Measurements from ENCODE around the gene SLC15A2.
"Not testable (repeated sequence)": the region's sequence is repeated elsewhere in the genome, so short reads cannot be mapped to it uniquely, and the experiment has no call there.

Gene SLC15A2, protein sequence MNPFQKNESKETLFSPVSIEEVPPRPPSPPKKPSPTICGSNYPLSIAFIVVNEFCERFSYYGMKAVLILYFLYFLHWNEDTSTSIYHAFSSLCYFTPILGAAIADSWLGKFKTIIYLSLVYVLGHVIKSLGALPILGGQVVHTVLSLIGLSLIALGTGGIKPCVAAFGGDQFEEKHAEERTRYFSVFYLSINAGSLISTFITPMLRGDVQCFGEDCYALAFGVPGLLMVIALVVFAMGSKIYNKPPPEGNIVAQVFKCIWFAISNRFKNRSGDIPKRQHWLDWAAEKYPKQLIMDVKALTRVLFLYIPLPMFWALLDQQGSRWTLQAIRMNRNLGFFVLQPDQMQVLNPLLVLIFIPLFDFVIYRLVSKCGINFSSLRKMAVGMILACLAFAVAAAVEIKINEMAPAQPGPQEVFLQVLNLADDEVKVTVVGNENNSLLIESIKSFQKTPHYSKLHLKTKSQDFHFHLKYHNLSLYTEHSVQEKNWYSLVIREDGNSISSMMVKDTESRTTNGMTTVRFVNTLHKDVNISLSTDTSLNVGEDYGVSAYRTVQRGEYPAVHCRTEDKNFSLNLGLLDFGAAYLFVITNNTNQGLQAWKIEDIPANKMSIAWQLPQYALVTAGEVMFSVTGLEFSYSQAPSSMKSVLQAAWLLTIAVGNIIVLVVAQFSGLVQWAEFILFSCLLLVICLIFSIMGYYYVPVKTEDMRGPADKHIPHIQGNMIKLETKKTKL

DNA sequence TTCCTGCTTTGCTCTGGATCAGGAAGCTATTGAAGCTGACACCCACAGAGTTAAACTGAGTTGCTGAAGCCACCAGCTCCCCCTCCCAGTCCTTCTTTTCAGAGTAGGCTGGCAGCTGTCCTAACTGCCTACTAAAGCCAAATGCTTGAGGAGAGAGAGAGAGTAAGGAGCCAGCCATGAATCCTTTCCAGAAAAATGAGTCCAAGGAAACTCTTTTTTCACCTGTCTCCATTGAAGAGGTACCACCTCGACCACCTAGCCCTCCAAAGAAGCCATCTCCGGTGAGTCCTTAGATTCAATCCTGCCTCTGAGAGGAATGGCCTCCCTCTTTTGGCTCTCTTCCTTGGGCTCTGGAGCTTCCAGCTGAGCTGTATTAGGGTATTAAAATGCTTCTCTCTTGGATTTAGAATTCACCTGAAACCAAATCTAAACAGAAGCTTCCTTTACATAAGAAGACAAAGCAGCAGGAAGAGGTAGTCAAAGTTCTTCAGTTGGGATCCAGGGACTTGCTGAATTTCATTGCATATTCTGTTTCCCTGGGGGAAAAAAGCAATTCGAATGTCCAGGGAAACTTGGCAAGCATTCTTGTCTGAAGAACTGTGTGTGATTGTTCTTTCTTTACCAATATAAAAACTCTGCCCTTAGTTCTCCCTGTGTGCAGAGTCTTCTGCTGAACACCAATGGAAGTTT is at the start of gene SLC15A2:
Gene SLC15A2, plus strand, starts transcription at position 101 of the 690 bp plus-strand sequence. Its CDS starts 76 bp downstream, at position 177.
- Histone ChIP-seq H3K4me3 (ENCODE audit: low read length) (no peak within 1 kb of the TSS), H3K9me3 (ENCODE audit: control insufficient read depth, insufficient read depth, low read length) (no peaks in the 10 kb centered on the region), H3K36me3 (ENCODE audit: control insufficient read depth, insufficient read depth, low read length) (no peaks in the 10 kb centered on the region), H3K27ac (ENCODE audit: low read length) (peak within 1 kb of the TSS; percentile 72), H3K27me3 (ENCODE audit: control insufficient read depth, insufficient read depth, low read length) (no peaks in the 10 kb centered on the region), H3K4me1 (ENCODE audit: control insufficient read depth, insufficient read depth, low read length) (no peaks in the 10 kb centered on the region)
- WGBS (ENCODE audit: insufficient coverage, insufficient read length): no CpG with 5 or more reads among the region's 3 CpGs
- peak; percentile 18 for DNase-seq (ENCODE audit: low read depth, low spot score)

DNA sequence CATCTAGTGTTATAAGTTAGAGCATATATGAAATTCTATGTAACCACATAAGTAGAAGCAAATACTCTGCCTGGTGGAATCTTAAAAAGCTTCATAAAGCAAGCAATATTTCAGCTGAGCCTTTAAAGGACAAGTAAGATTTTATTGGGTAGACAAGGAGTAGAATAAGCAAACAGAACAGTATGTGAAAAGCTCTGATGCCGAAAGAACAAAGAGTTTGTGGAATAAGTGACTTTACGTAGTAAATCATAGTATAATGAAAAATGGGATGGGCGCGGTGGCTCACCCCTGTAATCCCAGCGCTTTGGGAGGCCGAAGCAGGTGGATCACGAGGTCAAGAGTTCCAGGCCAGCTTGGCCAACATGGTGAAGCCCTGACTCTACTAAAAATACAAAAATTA is 49.3 kb upstream of the SLC15A2 start:
- H3K36me3 ChIP-seq (ENCODE audit: control insufficient read depth, insufficient read depth, low read length): no peaks in the 10 kb centered on the region
- H3K4me1 ChIP-seq (ENCODE audit: control insufficient read depth, insufficient read depth, low read length): no peaks in the 10 kb centered on the region
- H3K4me3 ChIP-seq (ENCODE audit: low read length): no peak overlapping the region
- WGBS (ENCODE audit: insufficient coverage, insufficient read length): no CpG with 5 or more reads among the region's 7 CpGs
- no peak for DNase-seq (ENCODE audit: low read depth, low spot score)
- no peak overlapping the region for H3K27ac ChIP-seq (ENCODE audit: low read length)
- no peaks in the 10 kb centered on the region for H3K9me3 ChIP-seq (ENCODE audit: control insufficient read depth, insufficient read depth, low read length)
- H3K27me3 ChIP-seq (ENCODE audit: control insufficient read depth, insufficient read depth, low read length): no peaks in the 10 kb centered on the region

DNA sequence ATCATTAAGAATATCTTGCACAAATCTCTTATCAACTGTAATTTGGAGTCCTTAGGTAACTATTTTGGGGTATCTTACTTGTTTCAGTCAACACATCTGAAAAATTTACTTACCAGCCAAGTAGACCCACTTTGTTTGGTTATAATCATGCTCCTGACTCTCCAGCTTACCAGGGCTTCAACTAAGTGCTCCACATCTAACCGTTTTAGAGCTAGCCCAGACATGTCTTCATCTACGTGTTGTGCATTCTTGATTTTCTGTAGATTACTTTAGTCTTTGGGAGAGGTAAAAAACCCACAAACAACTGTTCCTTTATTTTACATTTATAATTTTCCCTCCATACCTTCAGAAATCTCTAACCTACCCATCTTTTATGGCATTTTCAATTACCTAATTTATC is 41.9 kb upstream of the SLC15A2 start:
- Histone ChIP-seq H3K27me3 (ENCODE audit: control insufficient read depth, insufficient read depth, low read length) (no peaks in the 10 kb centered on the region), H3K9me3 (ENCODE audit: control insufficient read depth, insufficient read depth, low read length) (no peaks in the 10 kb centered on the region), H3K36me3 (ENCODE audit: control insufficient read depth, insufficient read depth, low read length) (no peaks in the 10 kb centered on the region), H3K4me1 (ENCODE audit: control insufficient read depth, insufficient read depth, low read length) (no peaks in the 10 kb centered on the region), H3K27ac (ENCODE audit: low read length) (no peak overlapping the region), H3K4me3 (ENCODE audit: low read length) (no peak overlapping the region)
- no CpG with 5 or more reads among the region's 2 CpGs for WGBS (ENCODE audit: insufficient coverage, insufficient read length)
- DNase-seq (ENCODE audit: low read depth, low spot score): no peak

DNA sequence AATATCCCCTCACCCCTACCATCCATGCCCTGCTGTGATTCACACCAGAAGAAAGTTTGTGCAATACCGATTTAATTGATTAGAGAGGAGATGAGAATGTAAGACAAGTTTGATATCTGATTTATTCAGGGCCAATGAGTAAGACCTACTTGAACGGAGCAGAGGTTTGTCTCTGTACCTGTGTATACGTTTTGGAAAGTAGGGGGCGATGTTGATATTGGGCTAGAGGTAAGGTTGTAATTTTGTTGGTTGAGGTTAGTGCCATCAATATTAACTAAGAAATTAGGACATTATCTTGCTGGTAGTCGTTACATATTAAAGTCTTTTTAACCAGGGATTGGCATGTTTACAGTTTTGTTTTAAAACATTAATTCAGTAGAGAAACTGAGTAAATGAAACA is 38.6 kb upstream of the SLC15A2 start:
- no peaks in the 10 kb centered on the region for H3K4me1 ChIP-seq (ENCODE audit: control insufficient read depth, insufficient read depth, low read length)
- no peak for DNase-seq (ENCODE audit: low read depth, low spot score)
- H3K4me3 ChIP-seq (ENCODE audit: low read length): no peak overlapping the region
- no peaks in the 10 kb centered on the region for H3K27me3 ChIP-seq (ENCODE audit: control insufficient read depth, insufficient read depth, low read length)
- H3K9me3 ChIP-seq (ENCODE audit: control insufficient read depth, insufficient read depth, low read length): no peaks in the 10 kb centered on the region
- 100% methylated on average over 1 of the region's 5 CpGs for WGBS (ENCODE audit: insufficient coverage, insufficient read length)
- no peaks in the 10 kb centered on the region for H3K36me3 ChIP-seq (ENCODE audit: control insufficient read depth, insufficient read depth, low read length)
- H3K27ac ChIP-seq (ENCODE audit: low read length): no peak overlapping the region

DNA sequence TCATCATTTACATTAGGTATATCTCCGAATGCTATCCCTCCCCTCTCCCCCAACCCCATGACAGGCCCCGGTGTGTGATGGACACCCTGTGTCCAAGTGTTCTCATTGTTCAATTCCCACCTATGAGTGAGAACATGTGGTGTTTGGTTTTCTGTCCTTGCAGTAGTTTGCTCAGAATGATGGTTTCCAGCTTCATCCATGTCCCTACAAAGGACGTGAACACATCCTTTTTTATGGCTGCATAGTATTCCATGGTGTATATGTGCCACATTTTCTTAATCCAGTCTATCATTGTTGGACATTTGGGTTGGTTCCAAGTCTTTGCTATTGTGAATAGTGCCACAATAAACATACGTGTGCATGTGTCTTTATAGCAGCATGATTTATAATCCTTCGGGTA is 36.4 kb upstream of the SLC15A2 start:
- H3K36me3 ChIP-seq (ENCODE audit: control insufficient read depth, insufficient read depth, low read length); H3K4me3 ChIP-seq (ENCODE audit: low read length); DNase-seq (ENCODE audit: low read depth, low spot score); H3K4me1 ChIP-seq (ENCODE audit: control insufficient read depth, insufficient read depth, low read length); H3K27ac ChIP-seq (ENCODE audit: low read length); H3K27me3 ChIP-seq (ENCODE audit: control insufficient read depth, insufficient read depth, low read length); H3K9me3 ChIP-seq (ENCODE audit: control insufficient read depth, insufficient read depth, low read length): not testable (repeated sequence)
- no CpG with 5 or more reads among the region's 5 CpGs for WGBS (ENCODE audit: insufficient coverage, insufficient read length)

DNA sequence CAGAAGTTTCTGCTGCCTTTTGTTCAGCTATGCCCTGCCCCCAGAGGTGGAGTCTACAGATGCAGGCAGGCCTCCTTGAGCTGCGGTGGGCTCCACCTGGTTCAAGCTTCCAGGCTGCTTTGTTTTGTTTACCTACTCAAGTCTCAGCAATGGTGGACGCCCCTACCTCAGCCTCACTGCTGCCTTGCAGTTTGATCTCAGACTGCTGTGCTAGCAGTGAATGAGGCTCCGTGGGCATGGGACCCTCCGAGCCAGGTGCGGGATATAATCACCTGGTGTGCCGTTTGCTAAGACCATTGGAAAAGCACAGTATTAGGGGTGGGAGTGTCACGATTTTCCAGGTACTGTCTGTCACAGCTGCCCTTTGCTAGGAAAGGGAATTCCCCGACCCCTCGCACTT is 31.0 kb upstream of the SLC15A2 start:
- not testable (repeated sequence) for H3K27ac ChIP-seq (ENCODE audit: low read length); H3K4me3 ChIP-seq (ENCODE audit: low read length); H3K4me1 ChIP-seq (ENCODE audit: control insufficient read depth, insufficient read depth, low read length); H3K27me3 ChIP-seq (ENCODE audit: control insufficient read depth, insufficient read depth, low read length); H3K9me3 ChIP-seq (ENCODE audit: control insufficient read depth, insufficient read depth, low read length); DNase-seq (ENCODE audit: low read depth, low spot score); H3K36me3 ChIP-seq (ENCODE audit: control insufficient read depth, insufficient read depth, low read length)
- WGBS (ENCODE audit: insufficient coverage, insufficient read length): no CpG with 5 or more reads among the region's 9 CpGs

DNA sequence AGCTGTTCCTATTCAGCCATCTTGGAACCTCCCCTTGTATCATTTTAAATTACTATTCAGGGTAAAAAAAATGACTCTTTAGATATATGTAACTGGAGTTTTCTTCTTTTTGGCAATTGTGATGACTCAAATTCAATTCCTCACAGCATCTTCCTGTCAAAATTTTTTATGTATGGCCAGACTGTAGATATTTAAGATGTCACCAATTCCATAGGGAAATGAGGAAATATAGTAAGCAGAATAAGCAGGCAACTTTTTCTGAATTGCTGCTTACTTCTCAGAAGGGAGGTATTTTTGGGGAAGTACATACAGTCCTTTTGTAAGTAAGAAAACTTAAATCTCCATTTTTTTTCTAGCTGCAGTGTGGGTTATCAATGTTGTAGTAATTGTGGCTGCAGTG is 30.4 kb upstream of the SLC15A2 start:
- no peaks in the 10 kb centered on the region for H3K4me1 ChIP-seq (ENCODE audit: control insufficient read depth, insufficient read depth, low read length)
- no peak overlapping the region for H3K4me3 ChIP-seq (ENCODE audit: low read length)
- no peak overlapping the region for H3K27ac ChIP-seq (ENCODE audit: low read length)
- H3K36me3 ChIP-seq (ENCODE audit: control insufficient read depth, insufficient read depth, low read length): no peaks in the 10 kb centered on the region
- no peak for DNase-seq (ENCODE audit: low read depth, low spot score)
- H3K9me3 ChIP-seq (ENCODE audit: control insufficient read depth, insufficient read depth, low read length): peaks cover 2% of the 10 kb centered on the region; the same call in 1 of the 2 replicates
- H3K27me3 ChIP-seq (ENCODE audit: control insufficient read depth, insufficient read depth, low read length): no peaks in the 10 kb centered on the region

DNA sequence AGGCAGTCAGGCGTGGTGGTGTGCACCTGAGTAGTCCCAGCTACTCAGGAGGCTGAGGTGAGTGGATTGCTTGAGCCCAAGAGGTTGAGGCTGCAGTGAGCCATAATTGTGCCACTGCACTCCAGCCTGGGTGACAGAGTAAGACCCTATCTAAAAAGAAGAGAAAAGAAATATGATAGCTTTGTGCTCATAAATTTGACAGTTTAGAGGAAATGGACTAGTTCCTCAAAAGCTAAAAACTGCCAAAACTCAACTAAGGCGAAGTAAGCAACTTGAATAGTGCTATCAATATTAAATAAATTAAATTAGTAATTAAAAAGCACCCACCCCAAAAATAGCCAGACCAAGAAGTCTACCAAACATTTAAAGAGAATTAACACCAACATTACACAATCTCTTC is 24.5 kb upstream of the SLC15A2 start:
- H3K4me3 ChIP-seq (ENCODE audit: low read length): no peak overlapping the region
- H3K9me3 ChIP-seq (ENCODE audit: control insufficient read depth, insufficient read depth, low read length): no peaks in the 10 kb centered on the region
- H3K27me3 ChIP-seq (ENCODE audit: control insufficient read depth, insufficient read depth, low read length): no peaks in the 10 kb centered on the region
- no peaks in the 10 kb centered on the region for H3K36me3 ChIP-seq (ENCODE audit: control insufficient read depth, insufficient read depth, low read length)
- no peak overlapping the region for H3K27ac ChIP-seq (ENCODE audit: low read length)
- DNase-seq (ENCODE audit: low read depth, low spot score): no peak
- H3K4me1 ChIP-seq (ENCODE audit: control insufficient read depth, insufficient read depth, low read length): no peaks in the 10 kb centered on the region
- no CpG with 5 or more reads among the region's 2 CpGs for WGBS (ENCODE audit: insufficient coverage, insufficient read length)

DNA sequence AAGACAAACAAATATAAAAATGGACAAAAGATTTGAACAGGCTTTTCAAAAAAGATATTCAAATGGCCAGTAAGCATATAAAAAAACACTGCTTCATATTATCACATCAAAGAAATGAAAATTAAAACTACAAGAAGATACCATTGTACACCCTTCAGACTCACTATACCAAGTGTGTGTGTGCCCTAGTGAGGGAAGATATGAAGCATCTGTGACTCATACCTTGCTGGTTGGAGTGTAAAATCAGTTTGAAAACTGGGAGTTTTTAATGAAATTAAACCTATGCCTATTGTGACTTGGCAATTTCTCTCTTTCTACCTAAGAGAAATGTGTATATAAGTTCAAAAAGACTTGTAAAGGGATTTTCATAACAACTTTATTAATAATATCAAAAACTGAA is 23.5 kb upstream of the SLC15A2 start:
- H3K4me1 ChIP-seq (ENCODE audit: control insufficient read depth, insufficient read depth, low read length): no peaks in the 10 kb centered on the region
- H3K9me3 ChIP-seq (ENCODE audit: control insufficient read depth, insufficient read depth, low read length): no peaks in the 10 kb centered on the region
- no peaks in the 10 kb centered on the region for H3K36me3 ChIP-seq (ENCODE audit: control insufficient read depth, insufficient read depth, low read length)
- no peak for DNase-seq (ENCODE audit: low read depth, low spot score)
- no peaks in the 10 kb centered on the region for H3K27me3 ChIP-seq (ENCODE audit: control insufficient read depth, insufficient read depth, low read length)
- H3K4me3 ChIP-seq (ENCODE audit: low read length): no peak overlapping the region
- H3K27ac ChIP-seq (ENCODE audit: low read length): no peak overlapping the region

DNA sequence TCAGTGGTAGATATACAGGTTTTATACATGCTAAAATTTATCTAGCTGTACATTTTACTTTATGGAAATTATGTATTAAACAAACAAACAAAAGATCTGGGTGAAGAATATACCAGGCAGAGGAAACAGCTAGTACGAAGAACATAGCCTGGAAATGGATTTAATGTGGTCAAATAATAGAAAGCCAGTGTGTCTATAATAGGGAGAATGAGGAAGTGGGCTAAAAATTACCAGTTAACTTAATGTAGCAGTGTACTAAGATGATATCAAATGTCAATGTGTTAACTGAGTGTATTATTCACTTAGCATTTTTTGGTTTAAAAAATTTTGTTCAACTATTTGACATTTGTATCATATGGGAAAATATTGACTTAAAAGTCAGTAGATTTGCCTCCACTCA is 22.8 kb upstream of the SLC15A2 start:
- Histone ChIP-seq H3K27ac (ENCODE audit: low read length) (no peak overlapping the region), H3K4me1 (ENCODE audit: control insufficient read depth, insufficient read depth, low read length) (no peaks in the 10 kb centered on the region), H3K36me3 (ENCODE audit: control insufficient read depth, insufficient read depth, low read length) (no peaks in the 10 kb centered on the region), H3K27me3 (ENCODE audit: control insufficient read depth, insufficient read depth, low read length) (no peaks in the 10 kb centered on the region), H3K4me3 (ENCODE audit: low read length) (no peak overlapping the region), H3K9me3 (ENCODE audit: control insufficient read depth, insufficient read depth, low read length) (no peaks in the 10 kb centered on the region)
- DNase-seq (ENCODE audit: low read depth, low spot score): no peak
- WGBS (ENCODE audit: insufficient coverage, insufficient read length): no CpG with 5 or more reads among the region's 1 CpG

Measured in iPS DF 6.9 (cell line).